ENCODE results near the gene TTC6.

DNA sequence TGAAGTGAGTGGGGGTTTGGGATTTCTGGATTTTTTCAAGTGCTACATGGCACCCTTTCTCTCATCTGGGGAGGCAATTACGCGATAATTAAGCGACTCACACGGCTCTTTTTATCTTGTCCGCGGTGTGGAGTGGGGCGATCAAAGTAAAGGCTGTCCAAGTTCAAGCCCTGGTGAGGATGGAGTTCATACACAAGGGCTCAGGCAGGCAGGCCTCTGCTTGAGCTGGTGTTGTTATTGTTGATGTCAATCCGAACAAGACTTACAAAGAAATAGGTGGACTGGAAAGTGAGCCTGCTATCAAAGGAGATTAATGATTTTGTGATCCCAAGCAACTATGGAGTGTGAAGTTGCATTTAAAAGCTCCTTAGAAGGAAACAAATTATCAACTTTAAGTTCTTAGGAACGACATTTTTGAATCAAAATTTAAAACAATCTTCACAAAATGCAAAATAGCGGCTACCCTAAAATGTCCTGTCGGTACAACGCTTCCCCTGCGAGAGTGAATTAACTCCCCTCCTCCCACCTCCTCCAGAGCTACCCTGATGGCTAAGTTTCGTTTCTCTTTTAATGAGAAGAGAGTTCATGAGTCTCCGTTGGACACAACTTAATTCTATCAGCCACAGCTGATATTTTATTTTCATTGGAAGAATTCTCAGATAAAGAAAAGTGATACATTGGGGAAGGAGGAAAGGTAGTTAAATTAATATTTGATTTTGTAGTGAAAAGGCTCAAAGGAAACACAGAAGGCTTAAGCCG is 6.3 kb upstream of the TTC6 start:
- TF ChIP-seq, protein P1, sequence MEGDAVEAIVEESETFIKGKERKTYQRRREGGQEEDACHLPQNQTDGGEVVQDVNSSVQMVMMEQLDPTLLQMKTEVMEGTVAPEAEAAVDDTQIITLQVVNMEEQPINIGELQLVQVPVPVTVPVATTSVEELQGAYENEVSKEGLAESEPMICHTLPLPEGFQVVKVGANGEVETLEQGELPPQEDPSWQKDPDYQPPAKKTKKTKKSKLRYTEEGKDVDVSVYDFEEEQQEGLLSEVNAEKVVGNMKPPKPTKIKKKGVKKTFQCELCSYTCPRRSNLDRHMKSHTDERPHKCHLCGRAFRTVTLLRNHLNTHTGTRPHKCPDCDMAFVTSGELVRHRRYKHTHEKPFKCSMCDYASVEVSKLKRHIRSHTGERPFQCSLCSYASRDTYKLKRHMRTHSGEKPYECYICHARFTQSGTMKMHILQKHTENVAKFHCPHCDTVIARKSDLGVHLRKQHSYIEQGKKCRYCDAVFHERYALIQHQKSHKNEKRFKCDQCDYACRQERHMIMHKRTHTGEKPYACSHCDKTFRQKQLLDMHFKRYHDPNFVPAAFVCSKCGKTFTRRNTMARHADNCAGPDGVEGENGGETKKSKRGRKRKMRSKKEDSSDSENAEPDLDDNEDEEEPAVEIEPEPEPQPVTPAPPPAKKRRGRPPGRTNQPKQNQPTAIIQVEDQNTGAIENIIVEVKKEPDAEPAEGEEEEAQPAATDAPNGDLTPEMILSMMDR (IDR thresholded peaks at IDR 0.05), result no peak
- TF ChIP-seq JUNB (IDR thresholded peaks at IDR 0.05) (no peak), EHF (CRISPR knock-in tag; IDR thresholded peaks at IDR 0.05) (no peak), CHD2 (IDR thresholded peaks at IDR 0.05; ENCODE audit: low read length, partially characterized antibody) (no peak), BHLHE40 (IDR thresholded peaks at IDR 0.05; ENCODE audit: low read depth, low read length) (no peak), POLR2AphosphoS2 (conservative IDR thresholded peaks at IDR 0.05; ENCODE audit: low read length) (no peak), SMC3 (IDR thresholded peaks at IDR 0.05) (no peak), POLR2A (IDR thresholded peaks at IDR 0.05; ENCODE audit: low read length) (no peak)
- TF ChIP-seq, protein P2, sequence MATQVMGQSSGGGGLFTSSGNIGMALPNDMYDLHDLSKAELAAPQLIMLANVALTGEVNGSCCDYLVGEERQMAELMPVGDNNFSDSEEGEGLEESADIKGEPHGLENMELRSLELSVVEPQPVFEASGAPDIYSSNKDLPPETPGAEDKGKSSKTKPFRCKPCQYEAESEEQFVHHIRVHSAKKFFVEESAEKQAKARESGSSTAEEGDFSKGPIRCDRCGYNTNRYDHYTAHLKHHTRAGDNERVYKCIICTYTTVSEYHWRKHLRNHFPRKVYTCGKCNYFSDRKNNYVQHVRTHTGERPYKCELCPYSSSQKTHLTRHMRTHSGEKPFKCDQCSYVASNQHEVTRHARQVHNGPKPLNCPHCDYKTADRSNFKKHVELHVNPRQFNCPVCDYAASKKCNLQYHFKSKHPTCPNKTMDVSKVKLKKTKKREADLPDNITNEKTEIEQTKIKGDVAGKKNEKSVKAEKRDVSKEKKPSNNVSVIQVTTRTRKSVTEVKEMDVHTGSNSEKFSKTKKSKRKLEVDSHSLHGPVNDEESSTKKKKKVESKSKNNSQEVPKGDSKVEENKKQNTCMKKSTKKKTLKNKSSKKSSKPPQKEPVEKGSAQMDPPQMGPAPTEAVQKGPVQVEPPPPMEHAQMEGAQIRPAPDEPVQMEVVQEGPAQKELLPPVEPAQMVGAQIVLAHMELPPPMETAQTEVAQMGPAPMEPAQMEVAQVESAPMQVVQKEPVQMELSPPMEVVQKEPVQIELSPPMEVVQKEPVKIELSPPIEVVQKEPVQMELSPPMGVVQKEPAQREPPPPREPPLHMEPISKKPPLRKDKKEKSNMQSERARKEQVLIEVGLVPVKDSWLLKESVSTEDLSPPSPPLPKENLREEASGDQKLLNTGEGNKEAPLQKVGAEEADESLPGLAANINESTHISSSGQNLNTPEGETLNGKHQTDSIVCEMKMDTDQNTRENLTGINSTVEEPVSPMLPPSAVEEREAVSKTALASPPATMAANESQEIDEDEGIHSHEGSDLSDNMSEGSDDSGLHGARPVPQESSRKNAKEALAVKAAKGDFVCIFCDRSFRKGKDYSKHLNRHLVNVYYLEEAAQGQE (IDR thresholded peaks at IDR 0.05), result no peak
